Brain microvascular endothelial cell (primary cell): ENCODE measurements around the gene CDH4.

Experiments
- DNase-seq: peaks from one replicate; pipeline ENCODE4 v3.0.0-alpha.2; 2020
- H3K27ac ChIP-seq: fragments of 250-450 bp; sonication (Bioruptor Pico); 2 replicates; pipeline ENCODE4 v1.5.1; 2020; ENCODE audit warnings: mild to moderate bottlenecking, moderate library complexity
- H3K27me3 ChIP-seq: fragments of 250-450 bp; sonication (Bioruptor Pico); replicated peaks from 2 replicates; pipeline ENCODE4 v1.5.1; 2020; ENCODE audit warnings: mild to moderate bottlenecking
- H3K36me3 ChIP-seq: fragments of 250-450 bp; sonication (Bioruptor Pico); replicated peaks from 2 replicates; pipeline ENCODE4 v1.5.1; 2020; ENCODE audit warnings: mild to moderate bottlenecking
- H3K4me3 ChIP-seq: 2 replicates; pipeline ENCODE4 v1.5.1; 2011; ENCODE audit warnings: low read depth, mild to moderate bottlenecking, control low read depth, low read length, moderate library complexity
- CTCF ChIP-seq: IDR thresholded peaks from 2 replicates; pipeline ENCODE4 v1.5.1; 2011; ENCODE audit warnings: low read depth, mild to moderate bottlenecking, moderate library complexity, low read length, control low read depth, inconsistent platforms; ENCODE audit errors: missing control alignments
- in situ Hi-C: cut with HindIII; loops from 2 replicates; pipeline ENCODE4 v1.10.0; 2017; ENCODE audit warnings: low sequenced_read_pairs, low pct_ligation_motif_present

CDH4 gene

GRCh38 chr20:61937963-61938838 is 686.1 kb downstream of the CDH4 start:
- in situ Hi-C loops: no loop called here
- H3K27me3 ChIP-seq: no peaks in the 10 kb centered on the region
- no peak overlapping the region for H3K27ac ChIP-seq
- H3K4me3 ChIP-seq: no peak overlapping the region
- no peaks in the 10 kb centered on the region for H3K36me3 ChIP-seq
- no peak for DNase-seq
- TF ChIP-seq CTCF: no peak

GRCh38 chr20:61938839-61939690 is 687.0 kb downstream of the CDH4 start:
- Histone ChIP-seq H3K27ac (no peak overlapping the region), H3K36me3 (no peaks in the 10 kb centered on the region), H3K4me3 (no peak overlapping the region), H3K27me3 (no peaks in the 10 kb centered on the region)
- in situ Hi-C loops: no loop called here
- DNase-seq: no peak
- no peak for TF ChIP-seq CTCF

GRCh38 chr20:61939691-61940360 is 687.8 kb downstream of the CDH4 start:
- TF ChIP-seq CTCF: no peak
- no peak for DNase-seq
- no peak overlapping the region for H3K27ac ChIP-seq
- H3K4me3 ChIP-seq: no peak overlapping the region
- H3K27me3 ChIP-seq: no peaks in the 10 kb centered on the region
- in situ Hi-C loops: no loop called here
- no peaks in the 10 kb centered on the region for H3K36me3 ChIP-seq

GRCh38 chr20:61940491-61940890 is 688.4 kb downstream of the CDH4 start:
- no peaks in the 10 kb centered on the region for H3K27me3 ChIP-seq
- H3K27ac ChIP-seq: no peak overlapping the region
- no peak overlapping the region for H3K4me3 ChIP-seq
- DNase-seq: no peak
- H3K36me3 ChIP-seq: no peaks in the 10 kb centered on the region
- in situ Hi-C loops: no loop called here
- no peak for TF ChIP-seq CTCF

GRCh38 chr20:61940976-61941720 is 689.1 kb downstream of the CDH4 start:
- Histone ChIP-seq H3K36me3 (no peaks in the 10 kb centered on the region), H3K4me3 (no peak overlapping the region), H3K27me3 (no peaks in the 10 kb centered on the region), H3K27ac (no peak overlapping the region)
- no peak for TF ChIP-seq CTCF
- no peak for DNase-seq
- in situ Hi-C loops: no loop called here
